Posterior vena cava (tissue), 2 donors: ENCODE results near the gene ZNF695. TPM values are rescaled to one million over a fixed set of nuclear protein-coding genes. Genes with fewer than 3 reads are reported as not detected.
"Not testable (repeated sequence)": the region's sequence is repeated elsewhere in the genome, so short reads cannot be mapped to it uniquely, and the experiment has no call there.

Experiments
- DNase-seq: peaks from one replicate; pipeline ENCODE4 v3.0.0-alpha.2; 2020; ENCODE audit warnings: low spot score
- intact Hi-C, 2 donors: fragments of 100-400 bp; cut with DNase I; formaldehyde crosslinking; loops; one replicate each; pipeline versions ENCODE4 v1.14.1 to v1.14.2; 2022 to 2023
- long read RNA-seq, 2 donors: library from polyadenylated mRNA; unstranded; transcript quantifications; one replicate each; pipeline ENCODE4 v2.0.0, GENCODE V29; 2020 to 2021
- total RNA-seq, 2 donors: library from RNA; stranded (reverse); fragmentation: NEBNext Ultra II Directional; extraction: Animal tissue kit (Norgen Biotek cat#: 25700); gene quantifications; one replicate each; pipeline ENCODE4 v1.2.1, GENCODE V29; 2021
- donor health status: DM: yes; HTN: yes; CAD: no.
- donor health status: DM: yes; HTN: yes; CAD: no.

ZNF695 gene
- total RNA-seq, result under 1 TPM in 1 of 2 donors, not detected in 1; 0.23 TPM
- long read RNA-seq, donor 1, result 0 reads
- long read RNA-seq, donor 2, result 0 reads

DNA sequence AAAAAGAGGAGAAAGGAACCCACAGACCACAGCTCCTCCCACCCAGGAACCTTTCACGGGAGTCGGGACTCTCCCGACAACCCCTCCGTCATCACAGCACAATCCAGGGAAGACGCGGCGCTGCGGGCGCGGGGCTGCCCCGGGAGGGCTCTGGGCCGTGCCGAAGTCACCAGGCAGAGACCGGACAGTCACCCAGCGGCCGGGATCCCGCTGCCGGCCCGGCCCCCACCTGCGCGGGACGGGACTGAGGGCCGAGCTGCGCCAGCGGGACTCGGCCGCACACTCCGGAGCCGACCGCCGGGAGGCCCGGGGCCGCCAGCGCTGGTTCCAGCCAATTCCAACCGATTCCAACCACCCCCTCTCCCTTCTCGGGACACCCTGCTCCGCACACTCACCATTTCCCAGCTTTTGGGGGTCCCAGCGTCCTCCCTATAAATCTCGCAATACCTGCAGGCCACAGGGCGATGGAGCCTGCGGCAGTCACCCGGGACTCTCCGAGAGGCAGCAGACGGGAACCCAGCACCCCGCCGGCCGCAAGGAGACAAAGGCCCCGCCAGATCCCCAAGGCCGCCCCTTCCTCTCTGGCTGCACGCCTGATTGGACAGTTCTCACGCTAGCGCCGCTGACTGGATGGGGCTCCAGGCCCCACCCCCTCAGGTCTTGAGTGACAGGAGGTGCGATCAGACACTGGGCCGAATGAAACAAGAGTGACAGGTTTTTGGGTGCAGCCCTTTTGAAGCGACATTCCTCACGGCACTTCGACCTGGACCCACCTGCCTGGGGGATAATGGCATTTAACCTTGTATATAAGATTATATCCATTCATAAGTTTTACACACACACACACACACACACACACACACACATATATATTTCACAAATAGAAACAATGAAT is at the start of gene ZNF695:
Gene ZNF695 (minus strand): TSS at position 547 of the 895 bp plus-strand sequence. CDS start 149 bp downstream, at position 398.
- DNase-seq, result peak; percentile 93
- intact Hi-C loops, result no loop called here

DNA sequence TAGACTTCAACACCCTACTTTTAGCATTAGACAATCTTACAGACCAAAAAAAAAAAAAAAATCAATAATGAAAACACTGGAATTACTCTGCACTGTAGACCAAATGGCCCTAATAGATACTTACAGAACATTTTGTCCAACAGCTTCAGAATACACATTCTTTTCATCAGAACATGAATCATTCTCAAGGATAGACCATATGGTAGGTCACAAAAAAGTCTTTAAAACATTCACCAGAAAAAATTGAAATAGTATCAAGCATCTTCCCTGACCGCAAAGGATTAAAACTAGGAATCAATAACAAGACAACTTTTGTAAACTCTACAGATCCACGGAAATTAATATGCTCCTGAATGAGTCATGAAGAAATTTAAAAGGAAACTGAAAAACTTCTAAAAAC is 48.2 kb upstream of the ZNF695 start:
- intact Hi-C loops, result no loop called here
- DNase-seq, result no peak

DNA sequence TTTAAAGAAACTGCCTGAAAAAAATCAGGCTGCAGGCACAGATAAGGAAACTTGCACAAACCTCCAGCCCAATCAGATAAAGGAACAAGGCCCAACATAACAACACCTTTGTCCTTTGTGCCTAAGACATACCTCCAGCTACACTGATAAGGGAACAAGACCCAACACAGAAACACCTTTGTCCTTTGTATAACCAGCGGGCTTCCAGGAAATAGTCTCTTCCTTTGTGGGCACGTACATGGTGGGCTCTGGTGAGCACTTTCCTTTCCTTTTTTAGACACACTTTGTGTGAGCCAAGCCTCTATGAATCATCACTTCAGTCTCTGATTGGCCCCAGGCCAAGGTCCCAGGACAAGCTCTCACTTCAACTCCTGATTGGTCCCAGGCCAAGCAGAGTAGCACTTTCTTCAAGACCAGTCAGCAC is 47.1 kb upstream of the ZNF695 start:
- intact Hi-C loops, result no loop called here
- DNase-seq, result no peak

DNA sequence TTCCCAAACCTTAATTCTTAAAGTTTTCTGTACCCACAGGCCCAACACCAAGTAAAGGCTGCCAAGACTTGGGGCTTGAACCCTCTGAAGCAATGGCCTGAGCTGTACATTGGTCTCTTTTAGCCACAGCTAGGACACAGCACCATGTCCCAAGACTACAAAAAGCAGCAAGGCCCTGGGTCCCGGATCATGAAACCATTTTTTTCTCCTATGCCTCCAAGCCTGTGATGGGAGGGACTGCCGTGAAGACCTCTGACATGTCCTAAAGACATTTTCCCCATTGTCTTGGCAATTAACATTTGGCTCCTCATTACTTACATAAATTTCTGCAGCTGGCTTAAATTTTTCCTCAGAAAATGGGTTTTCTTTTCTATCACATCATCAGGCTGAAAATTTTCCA is 39.8 kb upstream of the ZNF695 start:
- intact Hi-C loops, result no loop called here
- no peak for DNase-seq

DNA sequence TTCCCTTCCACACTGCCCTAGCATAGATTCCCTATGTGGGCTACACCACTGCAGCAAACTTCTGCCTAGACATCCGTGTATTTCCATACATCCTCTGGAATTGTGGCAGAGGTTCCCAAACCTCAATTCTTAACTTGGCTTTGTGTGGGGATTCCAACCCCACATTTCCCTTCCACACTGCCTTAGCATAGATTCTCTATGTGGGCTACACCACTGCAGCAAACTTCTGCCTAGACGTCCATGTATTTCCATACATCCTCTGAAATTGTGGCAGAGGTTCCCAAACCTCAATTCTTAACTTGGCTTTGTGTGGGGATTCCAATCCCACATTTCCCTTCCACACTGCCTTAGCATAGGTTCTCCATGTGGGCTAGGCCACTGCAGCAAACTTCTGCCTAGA is 39.4 kb upstream of the ZNF695 start:
- DNase-seq, result no peak
- intact Hi-C loops, result no loop called here

DNA sequence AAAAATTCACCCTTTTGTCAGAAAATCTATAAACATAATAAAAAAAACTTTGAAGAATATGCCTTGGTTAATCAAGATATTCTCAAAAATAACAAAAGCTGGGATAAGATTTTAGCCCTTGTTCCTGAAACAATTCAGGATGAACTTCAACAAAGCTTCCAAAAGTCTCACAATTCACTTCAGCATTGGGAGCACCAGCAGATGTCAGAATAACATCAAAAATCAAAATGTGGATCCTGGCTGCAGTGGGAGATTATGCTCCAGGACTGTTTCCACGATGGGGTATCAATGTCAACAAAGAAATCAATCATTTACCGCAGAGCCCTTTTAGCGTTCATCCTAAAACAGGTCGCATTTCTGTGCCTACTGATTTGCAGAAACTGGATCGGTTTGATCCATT is 35.5 kb upstream of the ZNF695 start:
- DNase-seq, result no peak
- intact Hi-C loops, result no loop called here

DNA sequence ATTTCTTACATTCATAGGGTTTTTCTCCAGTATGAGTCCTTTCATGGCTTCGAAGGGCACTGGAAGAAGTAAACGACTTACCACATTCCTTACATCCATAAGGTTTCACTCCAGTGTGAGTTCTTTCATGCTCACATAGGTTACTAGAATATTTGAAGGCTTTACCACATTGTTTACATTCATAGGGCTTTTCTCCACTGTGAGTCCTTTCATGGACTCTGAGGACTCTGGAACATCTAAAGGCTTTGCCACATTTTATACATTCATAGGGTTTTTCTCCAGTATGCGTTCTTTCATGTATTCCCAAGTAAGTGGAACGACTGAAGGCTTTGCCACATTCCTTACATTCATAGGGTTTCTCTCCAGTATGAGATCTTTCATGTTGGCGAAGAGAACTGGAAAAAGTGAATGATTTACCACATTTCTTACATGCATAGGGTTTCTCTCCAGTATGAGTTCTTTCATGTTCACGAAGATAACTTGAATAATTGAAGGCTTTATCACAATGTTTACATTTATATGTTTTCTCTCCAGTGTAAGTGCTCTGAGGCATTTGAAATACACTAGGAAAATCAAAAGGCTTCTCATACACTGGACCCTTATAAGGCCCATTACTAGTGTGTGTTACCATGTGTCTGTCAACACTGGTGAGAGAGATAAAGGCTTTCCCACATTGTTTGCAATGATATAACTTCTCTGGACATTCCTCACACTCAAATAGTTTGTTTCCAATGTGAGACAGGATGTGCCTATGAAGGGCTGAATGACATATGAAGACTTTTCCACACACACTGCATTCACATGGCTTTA is 29.9 kb upstream of the ZNF695 start:
- intact Hi-C loops, result no loop called here
- no peak for DNase-seq

DNA sequence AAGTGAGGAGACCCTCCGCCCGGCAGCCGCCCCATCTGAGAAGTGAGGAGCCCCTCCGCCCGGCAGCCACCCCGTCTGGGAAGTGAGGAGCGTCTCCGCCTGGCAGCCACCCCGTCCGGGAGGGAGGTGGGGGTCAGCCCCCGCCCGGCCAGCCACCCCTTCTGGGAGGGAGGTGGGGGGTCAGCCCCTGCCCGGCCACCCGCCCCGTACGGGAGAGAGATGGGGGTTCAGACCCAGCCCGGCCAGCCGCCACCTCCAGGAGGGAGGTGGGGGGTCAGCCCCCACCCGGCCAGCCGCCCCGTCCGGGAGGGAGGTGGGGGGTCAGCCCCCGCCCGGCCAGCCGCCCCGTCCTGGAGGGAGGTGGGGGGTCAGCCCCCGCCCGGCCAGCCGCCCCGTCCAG is 24.4 kb upstream of the ZNF695 start:
- DNase-seq, intact Hi-C loops: not testable (repeated sequence)

DNA sequence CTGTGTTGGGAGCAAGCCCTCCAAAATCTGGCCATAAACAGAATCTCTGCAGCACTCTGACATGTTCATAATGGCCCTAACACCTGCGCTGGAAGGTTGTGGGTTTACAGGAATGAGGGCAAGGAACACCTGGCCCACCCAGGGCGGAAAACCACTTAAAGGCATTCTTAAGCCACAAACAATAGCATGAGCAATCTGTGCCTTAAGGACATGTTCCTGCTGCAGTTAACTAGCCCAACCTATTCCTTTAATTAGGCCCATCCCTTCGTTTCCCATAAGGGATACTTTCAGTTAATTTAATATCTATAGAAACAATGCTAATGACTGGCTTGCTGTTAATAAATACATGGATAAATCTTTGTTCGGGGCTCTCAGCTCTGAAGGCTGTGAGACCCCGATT is 16.8 kb upstream of the ZNF695 start:
- intact Hi-C loops, DNase-seq: not testable (repeated sequence)

DNA sequence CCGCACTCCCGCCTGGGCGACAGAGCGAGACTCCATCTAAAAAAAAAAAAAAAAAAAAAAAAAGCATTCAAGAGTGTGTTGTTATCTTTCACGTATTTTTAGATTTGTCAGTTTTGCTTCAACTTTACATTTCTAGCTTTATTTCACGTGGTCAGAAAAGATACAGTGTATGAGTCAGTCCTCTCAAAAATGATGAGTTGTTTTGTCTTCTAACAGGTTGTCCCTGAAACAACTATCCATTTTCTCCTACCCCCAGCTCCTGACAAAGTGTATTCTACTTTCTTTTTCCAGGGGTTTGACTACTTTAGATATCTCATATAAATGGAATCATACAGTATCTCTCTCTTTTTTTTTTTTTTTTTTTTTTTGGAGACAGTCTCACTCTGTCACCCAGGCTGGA is 5.5 kb upstream of the ZNF695 start:
- intact Hi-C loops, result no loop called here
- no peak for DNase-seq

DNA sequence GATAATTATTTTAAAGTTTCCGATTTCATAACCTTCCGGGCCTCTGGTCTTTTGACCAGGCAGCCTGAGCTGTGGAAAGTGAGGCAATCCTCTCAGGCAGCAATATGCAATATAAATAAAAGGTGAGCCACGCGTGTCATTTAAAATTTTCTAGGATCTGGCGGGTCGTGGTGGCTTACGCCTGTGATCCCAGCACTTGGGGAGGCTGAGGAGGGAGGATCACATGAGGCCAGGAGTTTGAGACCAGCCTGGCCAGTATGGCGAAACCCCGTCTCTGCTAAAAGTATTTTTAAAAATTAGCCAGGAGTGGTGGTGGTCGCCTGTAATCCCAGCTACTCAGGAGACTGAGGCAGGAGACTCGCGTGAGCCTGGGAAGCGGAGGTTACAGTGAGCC is 546 bp upstream of the ZNF695 start:
- intact Hi-C loops, result no loop called here
- DNase-seq, result no peak

DNA sequence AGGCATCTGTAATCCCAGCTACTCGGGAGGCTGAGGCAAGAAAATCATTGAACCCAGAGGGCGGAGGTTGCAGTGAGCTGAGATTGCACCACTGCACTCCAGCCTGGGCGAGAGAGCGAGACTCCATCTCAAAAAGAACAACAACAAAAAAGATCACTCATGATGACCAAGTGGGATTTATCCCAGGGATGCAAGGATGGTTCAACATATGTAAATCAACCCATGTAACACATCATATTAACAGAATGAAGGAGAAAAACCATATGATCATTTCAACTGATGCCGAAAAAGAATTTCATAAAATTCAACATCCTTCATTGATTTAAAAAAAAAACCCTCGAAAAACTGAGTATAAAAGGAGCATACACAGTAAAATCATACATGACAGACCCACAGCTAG is 3.8 kb downstream of the ZNF695 start:
- DNase-seq, result not testable (repeated sequence)

DNA sequence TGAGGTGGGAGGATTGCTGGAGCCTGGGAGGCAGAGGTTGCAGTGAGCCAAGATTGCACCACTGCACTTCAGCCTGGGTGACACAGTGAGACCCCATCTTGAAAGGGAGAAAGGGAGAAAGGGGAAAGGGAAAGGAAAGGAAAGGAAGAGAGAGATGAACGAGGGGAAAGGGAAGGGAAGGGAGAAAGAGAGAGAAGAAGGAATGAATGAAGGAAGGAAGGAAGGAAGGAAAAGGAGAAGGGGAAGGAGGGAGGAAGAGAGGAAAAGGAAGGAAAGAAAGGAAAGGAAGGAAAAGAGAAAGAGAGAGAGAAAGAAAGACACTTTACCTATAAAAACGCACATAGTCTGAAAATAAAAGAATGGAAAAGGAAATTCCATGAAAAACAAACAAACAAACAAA is 18.0 kb downstream of the ZNF695 start:
- intact Hi-C loops, result no loop called here
- no peak for DNase-seq

More for the DNA sequence above, 3.8 kb downstream of the ZNF695 start:
- intact Hi-C loops, result not testable (repeated sequence)

DNA sequence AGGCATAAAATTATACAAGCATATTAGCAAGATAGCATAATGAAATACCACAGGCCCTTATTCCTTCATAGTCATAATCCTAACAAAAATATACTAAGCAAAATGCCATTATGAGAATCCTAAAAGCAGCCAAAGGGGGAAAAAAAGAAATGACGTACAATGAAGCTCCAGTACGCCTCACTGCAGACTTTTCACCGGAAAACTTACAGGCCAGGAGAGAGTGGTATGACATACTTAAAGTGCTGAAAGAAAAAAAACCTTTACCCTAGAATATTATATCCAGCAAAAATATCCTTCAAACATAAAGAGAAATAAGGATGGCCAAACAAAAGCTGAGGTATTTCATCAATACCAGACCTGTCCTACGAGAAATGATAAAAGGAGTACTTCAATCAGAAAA is 19.5 kb downstream of the ZNF695 start:
- intact Hi-C loops, result no loop called here
- no peak for DNase-seq

DNA sequence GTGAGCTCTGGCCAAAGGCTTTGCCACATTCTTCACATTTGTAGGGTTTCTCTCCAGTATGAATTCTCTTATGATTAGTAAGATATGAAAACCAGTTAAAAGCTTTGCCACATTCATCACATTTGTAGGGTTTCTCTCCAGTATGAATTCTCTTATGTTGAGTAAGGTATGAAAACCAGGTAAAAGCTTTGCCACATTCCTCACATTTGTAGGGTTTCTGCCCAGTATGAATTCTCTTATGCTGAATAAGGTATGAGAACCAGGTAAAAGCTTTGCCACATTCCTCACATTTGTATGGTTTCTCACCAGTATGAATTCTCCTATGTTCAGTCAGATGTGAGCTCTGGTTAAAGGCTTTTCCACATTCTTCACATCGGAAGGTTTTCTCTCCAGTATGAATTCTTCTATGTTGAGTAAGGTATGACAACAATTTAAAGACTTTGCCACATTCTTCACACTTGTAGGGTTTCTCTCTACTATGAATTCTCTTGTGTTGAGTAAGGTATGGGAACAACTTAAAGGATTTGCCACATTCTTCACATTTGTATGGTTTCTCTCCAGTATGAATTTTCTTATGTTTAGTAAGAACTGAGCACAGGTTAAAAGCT is 20.7 kb downstream of the ZNF695 start:
- DNase-seq, result no peak
- intact Hi-C loops, result no loop called here

DNA sequence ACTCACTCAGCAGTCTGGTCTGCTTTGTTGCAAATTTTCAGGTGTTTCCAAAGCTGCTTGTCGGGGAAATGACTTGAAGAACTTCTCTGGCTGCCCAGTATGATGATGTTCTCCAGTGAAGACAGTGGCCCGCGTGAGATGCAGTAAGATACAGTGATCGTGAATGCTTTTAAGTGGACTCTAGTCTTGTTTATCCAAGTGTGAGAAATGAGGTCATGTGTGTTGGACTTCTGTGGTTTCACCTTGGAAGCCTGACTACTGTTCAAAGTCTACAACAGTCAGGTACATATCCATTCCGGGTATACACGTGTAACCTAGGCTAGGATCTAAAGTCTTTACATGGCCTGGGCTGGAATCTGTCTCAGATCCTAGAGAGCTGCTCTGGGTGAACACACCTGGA is 29.1 kb downstream of the ZNF695 start:
- DNase-seq, result no peak
- intact Hi-C loops, result no loop called here

DNA sequence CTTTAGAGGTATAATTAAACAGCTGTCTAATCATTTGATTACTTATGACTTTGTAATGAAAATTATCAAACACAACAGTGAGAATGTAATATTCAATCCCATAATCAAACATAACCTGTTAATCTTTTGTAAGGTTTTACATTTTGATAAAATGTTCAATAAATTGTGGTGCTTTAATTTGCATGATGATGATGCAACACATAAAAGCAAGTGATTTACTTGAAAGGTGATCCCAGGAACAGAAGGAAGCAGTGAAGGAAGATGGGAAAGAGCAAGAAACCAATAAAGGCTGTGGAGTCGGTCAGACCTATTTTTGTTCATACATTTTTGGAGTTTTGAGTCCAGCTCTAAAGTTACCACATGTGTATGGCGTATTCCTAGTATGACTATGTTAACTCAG is 29.6 kb downstream of the ZNF695 start:
- intact Hi-C loops, result no loop called here
- no peak for DNase-seq

DNA sequence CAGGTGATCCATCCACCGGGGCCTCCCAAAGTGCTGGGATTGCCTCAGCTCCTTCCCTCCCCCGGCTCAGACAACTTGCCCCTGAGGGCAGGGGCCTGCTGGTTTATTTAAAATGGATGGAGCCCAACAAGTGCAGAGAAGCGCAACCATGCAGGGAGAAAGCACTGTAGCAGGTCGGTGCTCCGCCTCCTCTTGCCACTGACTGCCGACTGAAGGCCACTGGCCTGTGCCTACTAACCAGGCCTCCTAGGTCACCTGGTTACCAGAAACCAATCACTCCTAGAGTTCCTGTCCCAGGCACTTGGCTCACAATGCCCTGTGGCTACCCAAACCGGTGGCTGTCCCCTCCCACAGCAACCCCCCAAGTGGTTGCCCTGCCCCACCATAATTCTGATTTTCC is 35.9 kb downstream of the ZNF695 start:
- no peak for DNase-seq

DNA sequence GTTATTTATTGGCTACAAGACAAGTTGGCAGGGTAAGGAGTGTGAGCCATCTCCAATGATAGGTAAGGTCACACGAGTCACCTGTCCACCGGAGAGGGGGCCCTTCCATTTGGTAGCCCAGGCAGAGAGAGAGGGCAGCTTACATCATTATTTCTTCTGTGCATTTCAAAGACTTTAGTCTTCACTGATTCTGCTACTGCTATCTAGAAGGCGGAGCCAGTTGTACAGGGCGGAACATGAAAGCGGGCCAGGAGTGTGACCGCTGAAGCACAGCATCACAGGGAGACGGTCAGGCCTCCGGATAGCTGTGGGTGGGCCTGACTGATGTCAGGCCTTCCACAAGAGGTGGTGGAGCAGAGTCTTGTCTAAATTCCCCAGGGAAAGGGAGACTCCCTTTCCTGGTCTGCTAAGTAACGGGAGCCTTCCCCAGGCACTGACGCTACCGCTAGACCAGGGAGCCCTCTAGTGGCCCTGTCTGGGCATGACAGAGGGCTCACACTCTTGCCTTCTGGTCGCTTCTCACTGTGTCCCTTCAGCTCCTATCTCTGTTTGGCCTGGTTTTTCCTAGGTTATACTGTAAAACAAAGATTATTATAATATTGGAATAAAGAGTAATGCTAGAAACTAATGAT is 36.7 kb downstream of the ZNF695 start:
- DNase-seq, result peak; percentile 83
- intact Hi-C loops, result no loop called here

More for the DNA sequence above, 35.9 kb downstream of the ZNF695 start:
- intact Hi-C loops, result no loop called here
